OCI-LY1 (cell line): ENCODE data around the gene LNX1.

Source experiments
- H2AFZ ChIP-seq: fragments of 200-600 bp; sonication (generic), shearing (Covaris generic); 2 replicates; pipeline ENCODE4 v1.6.0; 2014; ENCODE audit warnings: antibody characterized with exemption, mild to moderate bottlenecking, low read length
- H3F3A ChIP-seq: fragments of 200-600 bp; sonication (generic), shearing (Covaris generic); 2 replicates; pipeline ENCODE4 v1.6.0; 2014; ENCODE audit warnings: mild to moderate bottlenecking, antibody characterized with exemption, low read length, moderate library complexity; ENCODE audit not compliant: insufficient read depth
- H3K27ac ChIP-seq: fragments of 200-600 bp; sonication (generic); 2 replicates; pipeline ENCODE4 v1.5.1; 2014; ENCODE audit warnings: low read length, mixed run types, mild to moderate bottlenecking, low read depth; ENCODE audit not compliant: poor library complexity, severe bottlenecking
- H3K27me3 ChIP-seq: fragments of 200-600 bp; sonication (generic); 2 replicates; pipeline ENCODE4 v1.6.0; 2014; ENCODE audit warnings: antibody characterized with exemption, mild to moderate bottlenecking, low read length, moderate library complexity; ENCODE audit not compliant: insufficient read depth
- H3K36me3 ChIP-seq: fragments of 200-600 bp; sonication (generic); 2 replicates; pipeline ENCODE4 v1.6.1; 2014; ENCODE audit warnings: mild to moderate bottlenecking, antibody characterized with exemption, low read length, moderate library complexity, mixed read lengths; ENCODE audit not compliant: insufficient read depth
- H3K4me1 ChIP-seq: fragments of 200-600 bp; sonication (generic); 2 replicates; pipeline ENCODE4 v1.5.1; 2014; ENCODE audit warnings: mild to moderate bottlenecking, low read length, moderate library complexity; ENCODE audit not compliant: insufficient read depth, severe bottlenecking
- H3K4me2 ChIP-seq: fragments of 200-600 bp; sonication (generic), shearing (Covaris generic); 2 replicates; pipeline ENCODE4 v1.6.1; 2014; ENCODE audit warnings: low read length
- H3K4me3 ChIP-seq: fragments of 200-600 bp; sonication (generic); 2 replicates; pipeline ENCODE4 v1.5.1; 2014; ENCODE audit warnings: low read length, low read depth, mild to moderate bottlenecking, mixed read lengths; ENCODE audit not compliant: poor library complexity, severe bottlenecking
- H3K79me2 ChIP-seq: fragments of 200-600 bp; shearing (Covaris generic); 2 replicates; pipeline ENCODE4 v1.6.1; 2016; ENCODE audit warnings: mixed run types, low read length, mixed read lengths; ENCODE audit not compliant: insufficient read depth
- H3K9ac ChIP-seq: fragments of 200-600 bp; sonication (generic), shearing (Covaris generic); 2 replicates; pipeline ENCODE4 v1.6.1; 2014; ENCODE audit warnings: mild to moderate bottlenecking, low read length, mixed read lengths
- H3K9me2 ChIP-seq: fragments of 200-600 bp; sonication (generic), shearing (Covaris generic); 2 replicates; pipeline ENCODE4 v1.6.1; 2014; ENCODE audit warnings: low read depth, mild to moderate bottlenecking, low read length, mixed read lengths
- H3K9me3 ChIP-seq: fragments of 200-600 bp; shearing (Covaris generic); 2 replicates; pipeline ENCODE4 v1.6.1; 2014; ENCODE audit warnings: low read length, mixed read lengths
- H4K20me1 ChIP-seq: fragments of 200-600 bp; sonication (generic), shearing (Covaris generic); 2 replicates; pipeline ENCODE4 v1.6.0; 2016; ENCODE audit warnings: mild to moderate bottlenecking, low read length; ENCODE audit not compliant: insufficient read depth
- CTCF ChIP-seq: fragments of 200-600 bp; sonication (generic), shearing (Covaris generic); IDR thresholded peaks from 2 replicates; pipeline ENCODE4 v1.5.1; 2017; ENCODE audit warnings: mild to moderate bottlenecking, antibody characterized with exemption, low read length, moderate library complexity, mixed read lengths
- EZH2 ChIP-seq: fragments of 200-600 bp; sonication (generic), shearing (Covaris generic); IDR thresholded peaks from 2 replicates; pipeline ENCODE4 v1.8.0; 2017; ENCODE audit warnings: borderline replicate concordance, mixed run types, mild to moderate bottlenecking, antibody characterized with exemption, low read length, moderate library complexity, mixed read lengths

LNX1 gene

GRCh38 chr4:53436251-53436650, 155.0 kb downstream of the LNX1 start:
- peaks cover 81% of the 10 kb centered on the region for H3K36me3 ChIP-seq
- TF ChIP-seq EZH2 (no peak), CTCF (no peak)

GRCh38 chr4:53432528-53433424, 158.5 kb downstream of the LNX1 start:
- H3K9me2 ChIP-seq = no peaks in the 10 kb centered on the region
- 0 out of 2 replicates have a peak, but pooled peaks cover 4% of the 10 kb centered on the region for H4K20me1 ChIP-seq
- no peak overlapping the region for H3K9ac ChIP-seq
- no peaks in the 10 kb centered on the region for H3K27me3 ChIP-seq
- H3K9me3 ChIP-seq = peaks cover 2% of the 10 kb centered on the region; the same call in 1 of the 2 replicates
- H3K36me3 ChIP-seq = peaks cover 79% of the 10 kb centered on the region
- TF ChIP-seq EZH2 (no peak), CTCF (no peak)
- H3K4me2 ChIP-seq = no peak overlapping the region
- H3F3A ChIP-seq = no peaks in the 10 kb centered on the region
- H3K4me3 ChIP-seq = no peak overlapping the region
- H3K4me1 ChIP-seq = no peaks in the 10 kb centered on the region
- H2AFZ ChIP-seq = no peak overlapping the region
- no peaks in the 10 kb centered on the region; the same call in 1 of the 2 replicates for H3K79me2 ChIP-seq
- H3K27ac ChIP-seq = no peak overlapping the region

More at GRCh38 chr4:53436251-53436650, 155.0 kb downstream of the LNX1 start:
- Histone ChIP-seq H3K4me2 (no peak overlapping the region), H3K4me1 (no peaks in the 10 kb centered on the region), H3K79me2 (peaks cover 3% of the 10 kb centered on the region; the same call in 1 of the 2 replicates), H3K9ac (no peak overlapping the region), H3K9me3 (peaks cover 2% of the 10 kb centered on the region; the same call in 1 of the 2 replicates), H3K27ac (no peak overlapping the region), H4K20me1 (0 out of 2 replicates have a peak, but pooled peaks cover 4% of the 10 kb centered on the region), H2AFZ (no peak overlapping the region), H3F3A (no peaks in the 10 kb centered on the region), H3K27me3 (no peaks in the 10 kb centered on the region), H3K9me2 (no peaks in the 10 kb centered on the region), H3K4me3 (no peak overlapping the region)

GRCh38 chr4:53431052-53431451, 160.2 kb downstream of the LNX1 start:
- Histone ChIP-seq H3K4me2 (no peak overlapping the region), H3K27me3 (no peaks in the 10 kb centered on the region), H3K4me3 (no peak overlapping the region), H2AFZ (no peak overlapping the region), H3F3A (no peaks in the 10 kb centered on the region), H3K9ac (no peak overlapping the region), H3K9me3 (peaks cover 2% of the 10 kb centered on the region; the same call in 1 of the 2 replicates), H3K9me2 (no peaks in the 10 kb centered on the region), H3K27ac (no peak overlapping the region), H3K79me2 (no peaks in the 10 kb centered on the region; the same call in 1 of the 2 replicates), H4K20me1 (0 out of 2 replicates have a peak, but pooled peaks cover 4% of the 10 kb centered on the region), H3K4me1 (no peaks in the 10 kb centered on the region), H3K36me3 (peaks cover 81% of the 10 kb centered on the region)
- no peak for TF ChIP-seq EZH2
- no peak for TF ChIP-seq CTCF
